Mammary epithelial cell (primary cell): ENCODE data around the gene PARD3.

Source experiments
- EZH2 ChIP-seq: IDR thresholded peaks from 2 replicates; pipeline ENCODE4 v1.6.1; 2012; ENCODE audit warnings: low read length, inconsistent platforms, borderline replicate concordance
- TF ChIP-seq, protein P1 (sequence below), 2 donors: IDR thresholded peaks in 1 of 2; conservative IDR thresholded peaks in 1 of 2; 2 replicates each; pipeline ENCODE4 v1.5.1; 2011 to 2012; ENCODE audit warnings: inconsistent platforms in 2 of 2, low read length in 2 of 2, mild to moderate bottlenecking in 2 of 2, control low read depth in 1 of 2, low read depth in 1 of 2; ENCODE audit not compliant: insufficient read depth in 1 of 2; ENCODE audit errors: extremely low read depth in 1 of 2

DNA sequence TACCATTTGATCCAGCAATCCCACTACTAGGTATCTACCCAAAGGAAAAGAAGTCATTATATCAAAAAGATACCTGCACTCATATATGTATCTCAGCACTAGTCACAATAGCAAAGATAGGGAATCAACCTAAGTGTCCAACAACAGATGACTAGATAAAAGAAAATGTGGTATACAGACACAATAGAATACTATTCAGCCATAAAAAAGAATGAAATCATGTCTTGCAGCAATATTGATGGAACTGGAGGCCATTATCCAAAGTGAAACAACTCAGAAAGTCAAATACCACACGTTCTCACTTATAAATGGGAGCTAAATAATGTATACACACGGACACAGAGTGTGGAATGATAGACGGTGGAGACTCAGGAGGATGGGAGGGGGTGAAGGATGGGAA, 146.0 kb downstream of the PARD3 start:
- TF ChIP-seq, protein P1, sequence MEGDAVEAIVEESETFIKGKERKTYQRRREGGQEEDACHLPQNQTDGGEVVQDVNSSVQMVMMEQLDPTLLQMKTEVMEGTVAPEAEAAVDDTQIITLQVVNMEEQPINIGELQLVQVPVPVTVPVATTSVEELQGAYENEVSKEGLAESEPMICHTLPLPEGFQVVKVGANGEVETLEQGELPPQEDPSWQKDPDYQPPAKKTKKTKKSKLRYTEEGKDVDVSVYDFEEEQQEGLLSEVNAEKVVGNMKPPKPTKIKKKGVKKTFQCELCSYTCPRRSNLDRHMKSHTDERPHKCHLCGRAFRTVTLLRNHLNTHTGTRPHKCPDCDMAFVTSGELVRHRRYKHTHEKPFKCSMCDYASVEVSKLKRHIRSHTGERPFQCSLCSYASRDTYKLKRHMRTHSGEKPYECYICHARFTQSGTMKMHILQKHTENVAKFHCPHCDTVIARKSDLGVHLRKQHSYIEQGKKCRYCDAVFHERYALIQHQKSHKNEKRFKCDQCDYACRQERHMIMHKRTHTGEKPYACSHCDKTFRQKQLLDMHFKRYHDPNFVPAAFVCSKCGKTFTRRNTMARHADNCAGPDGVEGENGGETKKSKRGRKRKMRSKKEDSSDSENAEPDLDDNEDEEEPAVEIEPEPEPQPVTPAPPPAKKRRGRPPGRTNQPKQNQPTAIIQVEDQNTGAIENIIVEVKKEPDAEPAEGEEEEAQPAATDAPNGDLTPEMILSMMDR (conservative IDR thresholded peaks at IDR 0.05 in 1 of 2, IDR thresholded peaks at IDR 0.05 in 1 of 2; ENCODE audit: extremely low read depth in 1 of 2, insufficient read depth in 1 of 2, low read depth in 1 of 2, low read length in 2 of 2): no peak
- TF ChIP-seq EZH2: no peak
